ENCODE data around the gene ABTB2.

Gene ABTB2

GRCh38 chr11:34190192-34191139 is 167.3 kb downstream of the ABTB2 start:
- Histone ChIP-seq H3K36me3 (ENCODE audit: control insufficient read depth in 1 of 2, insufficient read depth in 2 of 2, low read length in 2 of 2) (no peaks in the 10 kb centered on the region), H3K27me3 (ENCODE audit: control insufficient read depth in 1 of 2, insufficient read depth in 2 of 2, low read length in 2 of 2) (no peaks in the 10 kb centered on the region), H3K4me1 (ENCODE audit: control insufficient read depth in 1 of 2, insufficient read depth in 2 of 2, low read length in 2 of 2) (peaks cover 5 to 7% of the 10 kb centered on the region in 2 donors), H3K9ac (ENCODE audit: low read depth in 1 of 2, low read length in 2 of 2) (no peak overlapping the region), H3K27ac (ENCODE audit: low read depth, low read length) (no peak overlapping the region), H3K4me3 (ENCODE audit: low read depth in 1 of 2, low read length in 2 of 2) (no peak overlapping the region), H3K9me3 (ENCODE audit: control insufficient read depth in 1 of 2, low read length in 2 of 2) (no peaks in the 10 kb centered on the region)

DNA sequence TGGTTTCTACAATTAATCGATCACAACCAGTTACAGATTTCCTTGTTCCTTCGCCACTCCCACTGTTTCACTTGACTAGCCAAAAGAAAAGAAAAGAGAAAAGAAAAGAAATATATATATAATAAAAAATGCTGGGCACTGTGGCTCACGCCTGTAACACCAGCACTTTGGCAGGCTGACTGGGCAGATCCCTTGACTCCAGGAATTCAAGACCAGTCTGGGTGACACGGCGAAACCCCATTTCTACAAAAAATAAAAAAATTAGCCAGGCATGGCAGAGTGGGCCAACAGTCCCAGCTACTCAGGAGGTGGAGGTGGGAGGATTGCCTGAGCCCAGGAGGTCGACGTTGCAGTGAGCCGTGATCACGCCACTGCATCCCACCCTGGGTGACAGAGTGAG is 168.6 kb downstream of the ABTB2 start:
- Histone ChIP-seq H3K27ac (ENCODE audit: low read depth, low read length) (no peak overlapping the region), H3K4me1 (ENCODE audit: control insufficient read depth in 1 of 2, insufficient read depth in 2 of 2, low read length in 2 of 2) (peaks cover 5 to 7% of the 10 kb centered on the region in 2 donors), H3K4me3 (ENCODE audit: low read depth in 1 of 2, low read length in 2 of 2) (no peak overlapping the region), H3K9ac (ENCODE audit: low read depth in 1 of 2, low read length in 2 of 2) (no peak overlapping the region), H3K9me3 (ENCODE audit: control insufficient read depth in 1 of 2, low read length in 2 of 2) (no peaks in the 10 kb centered on the region), H3K36me3 (ENCODE audit: control insufficient read depth in 1 of 2, insufficient read depth in 2 of 2, low read length in 2 of 2) (no peaks in the 10 kb centered on the region), H3K27me3 (ENCODE audit: control insufficient read depth in 1 of 2, insufficient read depth in 2 of 2, low read length in 2 of 2) (no peaks in the 10 kb centered on the region)

DNA sequence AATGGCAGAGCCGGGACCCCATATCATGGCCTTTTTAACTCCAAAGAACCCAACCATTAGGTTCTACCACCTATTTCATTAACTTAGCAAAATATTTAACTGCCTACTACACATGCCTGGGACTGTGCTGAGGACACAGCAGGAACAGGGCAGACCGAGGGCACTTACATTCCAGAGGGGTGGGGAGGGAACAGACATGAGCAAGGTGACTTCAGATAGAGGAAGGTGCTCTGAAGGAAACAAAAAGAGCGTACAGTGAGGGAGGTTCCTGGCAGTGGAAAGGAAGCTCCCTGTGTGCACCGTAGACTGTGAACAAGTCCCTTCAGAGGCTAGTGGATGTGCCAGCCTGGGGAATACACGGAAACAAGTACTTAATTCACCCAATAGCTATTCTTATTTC is 169.6 kb downstream of the ABTB2 start:
- no peak overlapping the region for H3K9ac ChIP-seq (ENCODE audit: low read depth in 1 of 2, low read length in 2 of 2)

DNA sequence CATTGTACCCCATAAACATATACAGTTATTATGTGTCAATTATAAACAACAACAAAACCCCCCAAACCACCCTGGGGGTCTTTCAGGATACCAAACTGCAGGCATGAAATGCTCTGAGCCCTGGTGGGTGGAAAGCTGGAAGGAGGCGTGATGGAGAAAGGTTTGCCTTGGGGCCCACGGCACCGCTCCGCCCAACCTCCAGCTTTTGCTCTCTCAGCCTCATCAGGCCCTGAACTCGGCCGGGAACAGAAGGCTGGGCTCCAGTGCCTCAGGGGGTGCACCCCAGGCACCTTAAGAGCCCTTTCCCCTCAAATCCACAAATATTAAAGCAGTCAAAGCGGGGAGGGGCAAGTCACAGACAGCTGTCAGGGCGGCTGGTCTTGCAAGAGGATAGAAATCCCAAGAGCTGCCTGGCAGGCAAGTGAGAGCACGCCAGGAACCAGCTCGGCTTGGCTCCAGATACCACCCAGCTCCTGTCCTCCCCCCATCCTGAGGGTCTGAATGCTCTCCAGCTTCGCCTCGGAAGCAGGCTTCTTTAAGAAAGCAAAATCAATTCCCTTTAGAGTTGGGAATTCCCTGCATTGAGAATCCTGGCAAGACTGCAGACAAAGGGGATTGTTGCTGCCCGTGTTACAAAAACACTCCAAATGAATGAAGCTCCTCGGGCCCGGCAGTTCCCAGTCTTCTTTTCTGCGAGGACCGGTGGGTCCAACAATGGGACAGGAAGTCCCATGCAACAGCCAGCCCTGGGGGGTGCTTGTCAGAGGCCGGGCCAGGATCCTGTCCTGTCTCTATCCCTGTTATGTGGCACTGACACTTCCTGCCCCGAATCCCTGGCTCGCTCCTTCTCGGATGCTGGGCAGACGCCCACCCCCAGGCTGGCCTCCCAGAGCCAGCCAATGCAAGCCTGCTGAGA is 171.6 kb downstream of the ABTB2 start:
- H3K4me1 ChIP-seq (ENCODE audit: control insufficient read depth in 1 of 2, insufficient read depth in 2 of 2, low read length in 2 of 2) = no peaks in the 10 kb centered on the region
- H3K4me3 ChIP-seq (ENCODE audit: low read depth in 1 of 2, low read length in 2 of 2) = no peak overlapping the region
- H3K36me3 ChIP-seq (ENCODE audit: control insufficient read depth in 1 of 2, insufficient read depth in 2 of 2, low read length in 2 of 2) = no peaks in the 10 kb centered on the region
- H3K9me3 ChIP-seq (ENCODE audit: control insufficient read depth in 1 of 2, low read length in 2 of 2) = no peaks in the 10 kb centered on the region
- no peak overlapping the region for H3K27ac ChIP-seq (ENCODE audit: low read depth, low read length)
- no peaks in the 10 kb centered on the region for H3K27me3 ChIP-seq (ENCODE audit: control insufficient read depth in 1 of 2, insufficient read depth in 2 of 2, low read length in 2 of 2)
- H3K9ac ChIP-seq (ENCODE audit: low read depth in 1 of 2, low read length in 2 of 2) = no peak overlapping the region

More for the DNA sequence above, 169.6 kb downstream of the ABTB2 start:
- no peaks in the 10 kb centered on the region for H3K36me3 ChIP-seq (ENCODE audit: control insufficient read depth in 1 of 2, insufficient read depth in 2 of 2, low read length in 2 of 2)
- H3K4me3 ChIP-seq (ENCODE audit: low read depth in 1 of 2, low read length in 2 of 2) = no peak overlapping the region
- H3K4me1 ChIP-seq (ENCODE audit: control insufficient read depth in 1 of 2, insufficient read depth in 2 of 2, low read length in 2 of 2) = peaks cover under 1 to 2% of the 10 kb centered on the region in 2 donors
- H3K9me3 ChIP-seq (ENCODE audit: control insufficient read depth in 1 of 2, low read length in 2 of 2) = no peaks in the 10 kb centered on the region
- H3K27ac ChIP-seq (ENCODE audit: low read depth, low read length) = no peak overlapping the region
- H3K27me3 ChIP-seq (ENCODE audit: control insufficient read depth in 1 of 2, insufficient read depth in 2 of 2, low read length in 2 of 2) = no peaks in the 10 kb centered on the region

DNA sequence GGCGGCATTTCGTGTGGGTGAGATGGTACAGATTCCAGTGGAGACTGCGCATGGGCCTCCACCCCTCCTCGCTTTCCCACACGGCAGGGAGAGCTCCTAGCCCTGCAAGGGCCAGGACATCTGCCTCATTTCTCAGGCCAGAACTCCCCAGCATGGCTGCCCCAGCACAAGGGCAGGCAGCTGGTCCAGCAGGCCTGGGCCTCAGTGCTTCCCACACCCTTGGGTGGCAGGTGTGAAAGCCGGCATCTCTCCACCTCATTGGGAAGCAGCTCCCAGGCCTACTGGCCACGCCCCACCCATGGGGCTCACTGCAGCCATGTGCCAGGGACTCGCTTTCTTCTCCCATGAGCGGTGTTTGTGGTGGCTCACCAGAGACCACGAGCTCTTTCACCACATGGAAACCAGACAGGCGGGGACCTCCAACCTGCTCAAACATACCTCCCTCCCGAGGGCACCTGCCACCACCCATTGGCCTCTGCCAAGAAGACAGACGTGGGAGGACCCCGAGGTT is 173.2 kb downstream of the ABTB2 start:
- Histone ChIP-seq H3K27ac (ENCODE audit: low read depth, low read length) (no peak overlapping the region), H3K4me3 (ENCODE audit: low read depth in 1 of 2, low read length in 2 of 2) (no peak overlapping the region)

GRCh38 chr11:34183848-34184391 is 173.9 kb downstream of the ABTB2 start:
- Histone ChIP-seq H3K36me3 (ENCODE audit: control insufficient read depth in 1 of 2, insufficient read depth in 2 of 2, low read length in 2 of 2) (no peaks in the 10 kb centered on the region), H3K27me3 (ENCODE audit: control insufficient read depth in 1 of 2, insufficient read depth in 2 of 2, low read length in 2 of 2) (no peaks in the 10 kb centered on the region), H3K4me3 (ENCODE audit: low read depth in 1 of 2, low read length in 2 of 2) (no peak overlapping the region), H3K9ac (ENCODE audit: low read depth in 1 of 2, low read length in 2 of 2) (no peak overlapping the region), H3K27ac (ENCODE audit: low read depth, low read length) (no peak overlapping the region), H3K4me1 (ENCODE audit: control insufficient read depth in 1 of 2, insufficient read depth in 2 of 2, low read length in 2 of 2) (no peaks in the 10 kb centered on the region), H3K9me3 (ENCODE audit: control insufficient read depth in 1 of 2, low read length in 2 of 2) (no peaks in the 10 kb centered on the region)

More for the DNA sequence above, 173.2 kb downstream of the ABTB2 start:
- no peaks in the 10 kb centered on the region for H3K27me3 ChIP-seq (ENCODE audit: control insufficient read depth in 1 of 2, insufficient read depth in 2 of 2, low read length in 2 of 2)
- H3K36me3 ChIP-seq (ENCODE audit: control insufficient read depth in 1 of 2, insufficient read depth in 2 of 2, low read length in 2 of 2) = no peaks in the 10 kb centered on the region
- H3K9me3 ChIP-seq (ENCODE audit: control insufficient read depth in 1 of 2, low read length in 2 of 2) = no peaks in the 10 kb centered on the region
- no peak overlapping the region for H3K9ac ChIP-seq (ENCODE audit: low read depth in 1 of 2, low read length in 2 of 2)
- no peaks in the 10 kb centered on the region for H3K4me1 ChIP-seq (ENCODE audit: control insufficient read depth in 1 of 2, insufficient read depth in 2 of 2, low read length in 2 of 2)

GRCh38 chr11:34182921-34183685 is 174.7 kb downstream of the ABTB2 start:
- no peak overlapping the region for H3K4me3 ChIP-seq (ENCODE audit: low read depth in 1 of 2, low read length in 2 of 2)
- H3K27me3 ChIP-seq (ENCODE audit: control insufficient read depth in 1 of 2, insufficient read depth in 2 of 2, low read length in 2 of 2) = no peaks in the 10 kb centered on the region
- H3K36me3 ChIP-seq (ENCODE audit: control insufficient read depth in 1 of 2, insufficient read depth in 2 of 2, low read length in 2 of 2) = no peaks in the 10 kb centered on the region
- H3K9me3 ChIP-seq (ENCODE audit: control insufficient read depth in 1 of 2, low read length in 2 of 2) = no peaks in the 10 kb centered on the region
- H3K27ac ChIP-seq (ENCODE audit: low read depth, low read length) = no peak overlapping the region
- no peak overlapping the region for H3K9ac ChIP-seq (ENCODE audit: low read depth in 1 of 2, low read length in 2 of 2)
- H3K4me1 ChIP-seq (ENCODE audit: control insufficient read depth in 1 of 2, insufficient read depth in 2 of 2, low read length in 2 of 2) = no peaks in the 10 kb centered on the region

DNA sequence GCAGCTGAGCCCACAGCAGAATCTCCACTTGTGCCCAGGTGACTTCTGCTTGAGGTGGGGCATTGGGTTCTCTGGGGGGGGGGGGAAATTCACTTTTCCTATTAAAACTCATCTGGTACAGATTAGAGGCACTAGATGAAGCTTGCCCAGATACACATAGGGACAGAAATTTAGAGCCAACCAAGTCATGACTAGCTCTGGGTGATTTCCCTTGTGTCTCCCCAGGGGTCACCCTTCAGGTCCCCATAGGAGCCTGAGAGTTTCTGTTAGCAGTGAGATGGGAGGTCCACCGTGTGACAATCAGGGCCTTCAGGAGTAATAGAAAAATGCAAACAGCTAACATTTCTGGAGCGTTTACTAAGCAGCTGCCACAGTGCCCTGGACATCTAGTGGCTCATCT is 175.4 kb downstream of the ABTB2 start:
- H3K36me3 ChIP-seq (ENCODE audit: control insufficient read depth in 1 of 2, insufficient read depth in 2 of 2, low read length in 2 of 2) = no peaks in the 10 kb centered on the region
- H3K9me3 ChIP-seq (ENCODE audit: control insufficient read depth in 1 of 2, low read length in 2 of 2) = no peaks in the 10 kb centered on the region
- no peaks in the 10 kb centered on the region for H3K4me1 ChIP-seq (ENCODE audit: control insufficient read depth in 1 of 2, insufficient read depth in 2 of 2, low read length in 2 of 2)
- H3K27ac ChIP-seq (ENCODE audit: low read depth, low read length) = no peak overlapping the region
- no peak overlapping the region for H3K4me3 ChIP-seq (ENCODE audit: low read depth in 1 of 2, low read length in 2 of 2)
- H3K27me3 ChIP-seq (ENCODE audit: control insufficient read depth in 1 of 2, insufficient read depth in 2 of 2, low read length in 2 of 2) = no peaks in the 10 kb centered on the region
- no peak overlapping the region for H3K9ac ChIP-seq (ENCODE audit: low read depth in 1 of 2, low read length in 2 of 2)

DNA sequence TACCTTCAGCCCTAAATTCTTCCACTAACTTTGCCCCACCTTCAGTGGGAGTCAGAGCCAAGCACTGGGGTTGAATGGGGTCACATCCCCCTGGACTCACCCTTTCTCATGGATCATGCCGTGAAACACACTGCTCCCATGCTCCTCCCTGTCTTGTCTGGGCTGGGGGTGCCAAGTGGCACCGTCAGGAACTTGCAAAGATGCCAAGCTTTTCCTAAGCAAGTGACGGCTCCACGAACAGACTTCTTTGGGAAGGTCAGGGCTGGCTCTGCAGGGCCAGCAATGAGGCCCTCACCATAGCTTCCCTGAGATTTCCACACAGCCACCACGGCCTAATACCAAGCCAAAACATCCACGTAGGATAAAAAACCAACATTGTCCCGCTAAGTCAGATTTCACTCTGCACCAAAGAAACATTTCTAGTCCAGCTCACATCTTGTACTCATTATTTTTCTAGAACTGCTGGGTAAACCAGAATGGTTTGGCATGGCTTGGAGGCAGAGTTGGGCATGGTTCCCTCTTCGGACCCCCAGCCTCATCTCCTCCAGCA is 175.9 kb downstream of the ABTB2 start:
- Histone ChIP-seq H3K4me3 (ENCODE audit: low read depth in 1 of 2, low read length in 2 of 2) (no peak overlapping the region), H3K27ac (ENCODE audit: low read depth, low read length) (no peak overlapping the region), H3K9ac (ENCODE audit: low read depth in 1 of 2, low read length in 2 of 2) (no peak overlapping the region), H3K4me1 (ENCODE audit: control insufficient read depth in 1 of 2, insufficient read depth in 2 of 2, low read length in 2 of 2) (no peaks in the 10 kb centered on the region), H3K9me3 (ENCODE audit: control insufficient read depth in 1 of 2, low read length in 2 of 2) (no peaks in the 10 kb centered on the region), H3K36me3 (ENCODE audit: control insufficient read depth in 1 of 2, insufficient read depth in 2 of 2, low read length in 2 of 2) (no peaks in the 10 kb centered on the region), H3K27me3 (ENCODE audit: control insufficient read depth in 1 of 2, insufficient read depth in 2 of 2, low read length in 2 of 2) (no peaks in the 10 kb centered on the region)
